Activated T-cell treated with anti-CD3 and anti-CD28 coated beads, Interleukin-2, amount 50 U/mL, for 4 hours (primary cell): Measurements from ENCODE around the gene KRTAP13-1. TPM values are rescaled to one million over a fixed set of nuclear protein-coding genes. Genes with fewer than 3 reads are reported as not detected.

ENCODE experiments used
- ATAC-seq, 2 donors: fragments of 200-7000 bp; cut with Tn5 transposase; one replicate each; pipeline ENCODE4 v1.10.0; 2021
- DNase-seq: peaks from one replicate; pipeline ENCODE4 v3.0.0-alpha.2; 2020
- H3K27me3 Mint-ChIP-seq: one replicate; pipeline ENCODE4 v1.8.0; 2021; ENCODE audit warnings: low read depth, mixed read lengths
- H3K36me3 Mint-ChIP-seq: one replicate; pipeline ENCODE4 v1.8.0; 2022; ENCODE audit warnings: mixed read lengths; ENCODE audit not compliant: insufficient read depth
- H3K4me1 Mint-ChIP-seq: one replicate; pipeline ENCODE4 v1.8.0; 2021; ENCODE audit warnings: low read depth, mixed read lengths
- H3K4me3 Mint-ChIP-seq: one replicate; pipeline ENCODE4 v1.8.0; 2021; ENCODE audit warnings: mild to moderate bottlenecking, moderate library complexity, mixed read lengths
- H3K9me3 Mint-ChIP-seq: one replicate; pipeline ENCODE4 v1.8.0; 2021; ENCODE audit warnings: mixed read lengths
- total RNA-seq, 3 donors: library from RNA; stranded (reverse); gene quantifications; one replicate each; pipeline ENCODE4 v1.2.1, GENCODE V29; 2021

Gene KRTAP13-1
- total RNA-seq, 3 donors from 2014 or later: not detected

DNA sequence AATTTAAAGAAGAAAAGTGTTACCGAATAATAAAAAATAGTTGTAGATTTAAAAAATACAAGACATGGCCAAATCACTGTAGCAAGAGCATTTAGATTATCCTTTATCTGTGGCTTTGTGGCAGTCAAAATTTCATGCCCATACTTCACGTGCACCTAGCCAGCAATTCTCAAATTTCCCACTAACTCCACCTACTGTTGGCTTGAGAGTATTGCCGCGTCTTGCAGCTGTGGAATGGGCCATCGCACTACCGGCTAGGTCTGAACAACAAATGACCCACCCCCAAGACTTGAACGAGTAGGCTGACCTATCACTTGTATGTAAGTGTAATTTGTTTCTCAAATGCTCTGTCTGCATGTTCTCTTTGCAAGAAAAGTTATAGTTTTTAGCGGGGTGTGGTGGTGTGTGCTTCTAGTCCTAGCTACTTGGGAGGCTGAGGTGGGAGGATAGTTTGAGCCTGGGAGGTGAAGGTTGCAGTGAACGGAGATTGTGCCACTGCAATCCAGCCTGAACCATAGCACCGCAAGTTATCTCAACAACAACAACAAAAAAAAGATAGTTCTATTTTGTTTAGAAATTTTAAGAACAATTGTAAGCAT is 38.3 kb downstream of the KRTAP13-1 start:
- DNase-seq (no peak), ATAC-seq (peak in 1 of 2 donors; percentile 60)
- H3K9me3 Mint-ChIP-seq: no peaks in the 10 kb centered on the region
- H3K4me1 Mint-ChIP-seq: no peaks in the 10 kb centered on the region
- peaks cover 7% of the 10 kb centered on the region for H3K27me3 Mint-ChIP-seq
- no peaks in the 10 kb centered on the region for H3K36me3 Mint-ChIP-seq
- H3K4me3 Mint-ChIP-seq: no peak overlapping the region

DNA sequence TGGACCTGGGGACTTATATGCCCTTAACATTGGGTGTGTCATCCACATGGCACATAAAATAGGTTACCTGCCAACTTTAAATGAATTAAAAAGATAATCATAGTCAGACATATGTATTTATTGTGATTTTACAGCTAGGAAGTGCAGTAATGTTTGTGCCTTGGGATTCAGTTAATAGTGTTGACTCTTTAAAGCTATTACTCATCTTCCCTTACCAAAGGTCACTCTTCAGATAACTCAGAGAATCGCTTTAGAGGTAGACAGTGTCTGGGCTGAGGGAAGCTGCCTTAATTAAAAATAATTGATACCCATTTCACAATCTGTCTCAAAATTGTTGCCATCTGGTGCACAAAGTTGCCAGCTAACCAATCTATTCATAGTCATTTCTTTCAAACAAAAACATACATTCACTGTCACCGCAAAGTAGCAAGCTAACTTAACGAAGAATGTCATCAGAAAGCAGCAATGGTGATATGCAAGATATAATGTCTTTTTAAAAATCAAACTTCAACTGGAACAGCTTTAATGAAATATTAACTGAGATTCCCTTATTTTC is 41.3 kb downstream of the KRTAP13-1 start:
- no peak for ATAC-seq
- Mint-ChIP-seq H3K36me3 (no peaks in the 10 kb centered on the region), H3K27me3 (peaks cover 7% of the 10 kb centered on the region), H3K4me1 (no peaks in the 10 kb centered on the region), H3K9me3 (no peaks in the 10 kb centered on the region), H3K4me3 (no peak overlapping the region)
- DNase-seq: no peak

DNA sequence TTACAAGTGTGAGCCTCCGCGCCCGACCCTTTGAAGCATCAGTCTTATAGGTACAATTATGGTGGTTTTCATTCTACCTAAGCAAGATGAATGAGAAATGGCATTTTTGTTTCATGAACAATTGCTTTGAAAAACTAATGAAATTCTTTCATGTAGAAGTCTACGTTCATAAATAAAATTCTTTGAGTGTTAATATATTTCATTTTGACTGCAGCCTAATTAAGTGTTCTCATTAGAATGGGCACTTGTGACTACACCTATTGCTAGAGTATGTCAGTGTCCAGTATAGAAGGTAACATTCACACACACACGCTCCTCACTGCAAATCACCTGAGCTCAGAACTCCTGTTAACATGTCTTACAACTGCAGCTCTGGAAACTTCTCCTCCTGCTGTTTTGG is 44.1 kb downstream of the KRTAP13-1 start, which contains the start of gene KRTAP15-1:
Gene KRTAP15-1 (plus strand): TSS at position 301 of the 400 bp plus-strand sequence. CDS start 53 bp downstream, at position 354.
- no peak for DNase-seq
- Mint-ChIP-seq H3K4me1 (no peaks in the 10 kb centered on the region), H3K9me3 (no peaks in the 10 kb centered on the region), H3K27me3 (peaks cover 4% of the 10 kb centered on the region), H3K4me3 (no peak within 1 kb of the TSS), H3K36me3 (no peaks in the 10 kb centered on the region)
- ATAC-seq: no peak

DNA sequence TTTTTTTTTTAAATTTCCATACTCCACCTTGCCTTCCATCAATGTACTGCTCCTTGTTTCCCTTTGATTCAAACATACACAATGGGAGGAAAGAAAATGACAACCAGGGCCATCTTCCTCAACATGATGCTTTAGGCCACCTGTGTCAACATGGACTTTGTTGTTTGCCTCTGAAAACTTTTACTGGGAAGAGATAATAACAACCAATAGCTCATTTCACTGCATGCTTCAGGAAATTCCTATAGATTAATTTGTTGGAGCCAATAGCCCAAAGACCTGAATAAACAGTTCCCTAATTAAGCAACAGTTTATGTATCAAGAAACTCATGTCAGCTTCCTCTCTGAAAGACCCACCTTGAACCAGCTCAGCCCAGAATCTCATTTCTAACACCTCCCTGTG is 47.4 kb downstream of the KRTAP13-1 start:
- no peaks in the 10 kb centered on the region for H3K9me3 Mint-ChIP-seq
- DNase-seq: no peak
- peaks cover 2% of the 10 kb centered on the region for H3K27me3 Mint-ChIP-seq
- H3K36me3 Mint-ChIP-seq: no peaks in the 10 kb centered on the region
- H3K4me1 Mint-ChIP-seq: no peaks in the 10 kb centered on the region
- H3K4me3 Mint-ChIP-seq: no peak overlapping the region
- no peak for ATAC-seq

DNA sequence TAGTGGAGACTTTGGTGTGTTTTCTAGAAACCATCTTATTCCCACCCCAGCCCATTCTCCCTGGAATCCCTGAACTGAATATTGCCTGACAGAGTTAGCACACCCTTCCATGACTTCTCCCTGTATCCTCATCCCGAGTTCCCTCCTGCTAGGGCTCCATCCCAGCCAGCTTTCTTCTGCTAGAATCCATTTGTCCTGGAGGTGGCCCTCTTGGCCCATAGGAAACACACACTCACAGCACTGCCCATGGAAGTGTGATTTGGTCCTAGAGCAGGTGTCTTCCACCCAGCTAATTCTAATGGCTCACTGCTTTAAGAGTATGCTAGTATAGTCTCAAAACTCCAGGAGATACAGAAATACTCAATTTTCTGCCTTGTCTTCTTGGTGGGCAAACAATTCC is 48.4 kb downstream of the KRTAP13-1 start:
- H3K4me3 Mint-ChIP-seq: no peak overlapping the region
- no peaks in the 10 kb centered on the region for H3K36me3 Mint-ChIP-seq
- no peaks in the 10 kb centered on the region for H3K9me3 Mint-ChIP-seq
- DNase-seq: no peak
- H3K4me1 Mint-ChIP-seq: no peaks in the 10 kb centered on the region
- ATAC-seq: no peak
- H3K27me3 Mint-ChIP-seq: peaks cover 2% of the 10 kb centered on the region

Other genes with a start within 250 kb of the KRTAP13-1 start
- gene CLDN17, start 229.2 kb upstream of the KRTAP13-1 start, total RNA-seq: not detected
- gene CLDN8, start 179.9 kb upstream of the KRTAP13-1 start, total RNA-seq: not detected
- not detected for gene KRTAP24-1, start 113.1 kb upstream of the KRTAP13-1 start, total RNA-seq
- not detected for gene KRTAP25-1, start 106.5 kb upstream of the KRTAP13-1 start, total RNA-seq
- gene KRTAP26-1, start 75.7 kb upstream of the KRTAP13-1 start, total RNA-seq: not detected
- gene KRTAP27-1, start 58.3 kb upstream of the KRTAP13-1 start, total RNA-seq: not detected
- gene KRTAP23-1, start 47.4 kb upstream of the KRTAP13-1 start, total RNA-seq: not detected
- gene KRTAP13-2, start 23.8 kb upstream of the KRTAP13-1 start, total RNA-seq: not detected
- not detected for gene KRTAP13-3, start 29.9 kb downstream of the KRTAP13-1 start, total RNA-seq
- not detected for gene KRTAP13-4, start 34.2 kb downstream of the KRTAP13-1 start, total RNA-seq
- not detected for gene KRTAP15-1, start 44.2 kb downstream of the KRTAP13-1 start, total RNA-seq
- not detected for gene KRTAP19-1, start 84.3 kb downstream of the KRTAP13-1 start, total RNA-seq
- gene KRTAP19-2, start 91.4 kb downstream of the KRTAP13-1 start, total RNA-seq: not detected
- gene KRTAP19-3, start 96.0 kb downstream of the KRTAP13-1 start, total RNA-seq: not detected
- not detected for gene KRTAP19-4, start 101.1 kb downstream of the KRTAP13-1 start, total RNA-seq
- gene KRTAP19-5, start 106.1 kb downstream of the KRTAP13-1 start, total RNA-seq: not detected
- gene KRTAP19-6, start 145.8 kb downstream of the KRTAP13-1 start, total RNA-seq: not detected
- not detected for gene KRTAP19-7, start 165.3 kb downstream of the KRTAP13-1 start, total RNA-seq
- gene KRTAP22-2, start 194.4 kb downstream of the KRTAP13-1 start, total RNA-seq: not detected
- gene KRTAP6-3, start 196.4 kb downstream of the KRTAP13-1 start, total RNA-seq: not detected
- not detected for gene KRTAP6-2, start 202.9 kb downstream of the KRTAP13-1 start, total RNA-seq
- gene KRTAP22-1, start 205.1 kb downstream of the KRTAP13-1 start, total RNA-seq: not detected
- gene KRTAP6-1, start 217.9 kb downstream of the KRTAP13-1 start, total RNA-seq: not detected
- not detected for gene KRTAP20-1, start 220.4 kb downstream of the KRTAP13-1 start, total RNA-seq
- not detected for gene KRTAP20-4, start 224.6 kb downstream of the KRTAP13-1 start, total RNA-seq
- not detected for gene KRTAP20-2, start 239.2 kb downstream of the KRTAP13-1 start, total RNA-seq
- not detected for gene KRTAP20-3, start 246.8 kb downstream of the KRTAP13-1 start, total RNA-seq